GM21717 (cell line): Measurements from ENCODE around the gene NT5C3B.
"Not testable (repeated sequence)": the region's sequence is repeated elsewhere in the genome, so short reads cannot be mapped to it uniquely, and the experiment has no call there.

Experiments used
- ATAC-seq: cut with Tn5 transposase; IDR thresholded peaks from one replicate; pipeline ENCODE4 v1.9.1; 2021; ENCODE audit warnings: mild to moderate bottlenecking, moderate library complexity; ENCODE audit not compliant: unreplicated experiment

NT5C3B gene

DNA sequence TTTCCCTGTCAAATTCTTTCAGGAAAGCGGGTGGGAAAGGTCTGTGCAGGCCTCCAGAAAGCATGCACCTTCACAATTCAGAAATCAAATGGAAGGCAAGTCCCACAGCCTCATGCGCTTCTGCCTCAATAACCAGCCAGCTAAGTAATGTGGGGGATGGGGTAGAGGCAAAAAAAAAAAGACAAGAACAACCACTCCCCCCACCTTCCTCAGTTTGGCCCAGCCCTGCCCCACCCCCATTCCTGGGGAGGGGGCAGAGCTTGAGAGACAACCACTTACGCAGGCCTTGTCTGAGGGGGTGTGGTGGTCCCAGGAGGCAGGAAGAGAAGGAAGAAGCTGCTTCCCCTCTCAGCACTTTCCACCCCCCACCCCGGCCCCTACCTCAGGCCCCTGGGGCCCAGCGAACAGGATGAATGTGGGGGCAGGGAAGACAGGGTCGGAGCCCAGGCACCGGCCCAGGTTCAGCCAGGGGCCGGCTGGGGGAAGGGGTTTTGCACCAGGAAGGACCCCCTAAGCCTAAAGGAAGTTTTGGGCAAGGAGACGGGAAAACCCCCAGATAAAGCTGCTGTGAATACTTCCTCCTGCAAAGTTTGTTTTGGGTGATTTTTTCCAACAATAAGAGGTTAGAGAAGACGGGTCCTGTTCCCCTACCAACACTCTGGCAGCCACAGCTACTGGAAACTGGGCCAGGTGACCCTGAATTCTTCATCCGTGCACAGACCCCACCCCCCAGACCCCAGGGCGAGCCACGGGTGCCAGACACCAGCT, 50.8 kb downstream of the NT5C3B start:
- no peak for ATAC-seq

DNA sequence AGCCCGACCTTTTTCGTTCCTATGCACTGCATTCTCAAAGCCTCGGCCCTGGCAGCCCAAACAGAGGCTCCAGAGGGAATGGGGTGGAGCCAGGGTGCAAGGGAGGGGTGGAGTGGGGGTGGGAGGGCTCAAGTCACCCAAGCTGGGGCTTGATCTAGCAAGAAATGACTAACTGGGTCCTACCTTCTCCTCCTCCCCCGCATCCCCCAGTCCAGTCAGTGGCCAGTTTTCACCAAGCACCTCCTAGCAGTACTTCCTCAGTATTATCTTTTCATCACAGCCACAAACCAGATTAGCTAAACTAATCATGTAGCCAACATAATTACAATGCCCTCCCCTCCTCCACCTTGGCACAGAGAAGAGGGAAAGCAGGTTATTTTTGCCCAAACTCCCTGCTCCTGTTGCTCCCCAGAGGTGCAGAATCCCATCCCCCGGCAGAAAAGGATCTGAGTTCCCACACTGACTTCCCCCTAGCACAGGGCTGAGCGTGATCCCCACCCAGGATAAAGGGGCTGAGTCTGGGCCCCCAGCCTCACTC, 51.8 kb downstream of the NT5C3B start:
- ATAC-seq: no peak

GRCh38 chr17:41782142-41782541, 53.9 kb downstream of the NT5C3B start:
- no peak for ATAC-seq

GRCh38 chr17:41781404-41782110, 54.5 kb downstream of the NT5C3B start:
- ATAC-seq: no peak

DNA sequence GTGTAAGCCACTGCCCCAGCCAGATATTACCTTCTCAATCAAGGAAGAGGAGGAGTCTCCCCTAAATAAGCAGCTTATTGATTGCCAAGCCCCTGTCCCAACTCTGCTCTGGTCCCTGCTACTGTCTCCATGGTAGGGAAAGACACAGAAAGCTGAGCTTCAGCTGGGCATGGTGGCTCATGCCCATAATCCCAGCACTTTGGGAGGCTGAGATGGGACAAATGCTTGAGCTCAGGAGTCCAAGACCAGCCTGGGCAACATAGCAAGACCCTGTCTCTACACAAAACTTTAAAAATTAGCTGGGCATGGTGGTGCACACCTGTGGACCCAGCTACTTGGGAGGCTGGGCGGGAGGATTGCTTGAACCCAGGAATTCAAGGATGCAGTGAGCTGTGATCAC, 56.1 kb downstream of the NT5C3B start:
- no peak for ATAC-seq

GRCh38 chr17:41777574-41778188, 58.4 kb downstream of the NT5C3B start:
- ATAC-seq: no peak

- no peak for ATAC-seq
These were observed 58.9 kb downstream of the NT5C3B start for GRCh38 chr17:41777157-41777573.

DNA sequence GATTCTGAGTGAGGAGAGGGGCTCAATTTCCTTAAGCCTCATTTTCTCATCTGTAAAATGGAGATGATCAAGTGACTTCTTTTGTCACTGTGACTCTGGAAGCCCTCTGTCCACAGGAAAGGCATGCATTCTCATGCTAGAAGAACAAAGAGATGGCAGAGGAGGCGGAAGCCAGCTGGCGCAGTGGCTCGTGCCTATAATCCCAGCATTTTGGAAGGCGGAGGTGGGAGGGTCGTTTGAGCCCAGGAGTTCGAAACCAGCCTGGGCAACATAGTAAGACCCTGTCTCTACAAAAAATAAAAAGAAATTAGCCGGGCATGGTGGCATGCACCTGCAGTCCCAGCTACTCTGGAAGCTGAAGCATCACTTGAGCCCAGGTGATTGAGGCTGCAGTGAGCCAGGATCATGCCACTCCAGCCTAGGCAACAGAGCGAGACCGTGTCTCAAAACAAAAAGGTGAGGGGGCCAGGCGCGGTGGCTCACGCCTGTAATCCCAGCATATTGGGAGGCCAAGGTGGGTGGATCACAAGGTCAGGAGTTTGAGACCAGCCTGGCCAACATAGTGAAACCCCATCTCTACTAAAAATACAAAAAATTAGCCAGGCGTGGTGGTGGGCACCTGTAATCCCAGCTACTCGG, 59.7 kb downstream of the NT5C3B start:
- ATAC-seq: not testable (repeated sequence)

DNA sequence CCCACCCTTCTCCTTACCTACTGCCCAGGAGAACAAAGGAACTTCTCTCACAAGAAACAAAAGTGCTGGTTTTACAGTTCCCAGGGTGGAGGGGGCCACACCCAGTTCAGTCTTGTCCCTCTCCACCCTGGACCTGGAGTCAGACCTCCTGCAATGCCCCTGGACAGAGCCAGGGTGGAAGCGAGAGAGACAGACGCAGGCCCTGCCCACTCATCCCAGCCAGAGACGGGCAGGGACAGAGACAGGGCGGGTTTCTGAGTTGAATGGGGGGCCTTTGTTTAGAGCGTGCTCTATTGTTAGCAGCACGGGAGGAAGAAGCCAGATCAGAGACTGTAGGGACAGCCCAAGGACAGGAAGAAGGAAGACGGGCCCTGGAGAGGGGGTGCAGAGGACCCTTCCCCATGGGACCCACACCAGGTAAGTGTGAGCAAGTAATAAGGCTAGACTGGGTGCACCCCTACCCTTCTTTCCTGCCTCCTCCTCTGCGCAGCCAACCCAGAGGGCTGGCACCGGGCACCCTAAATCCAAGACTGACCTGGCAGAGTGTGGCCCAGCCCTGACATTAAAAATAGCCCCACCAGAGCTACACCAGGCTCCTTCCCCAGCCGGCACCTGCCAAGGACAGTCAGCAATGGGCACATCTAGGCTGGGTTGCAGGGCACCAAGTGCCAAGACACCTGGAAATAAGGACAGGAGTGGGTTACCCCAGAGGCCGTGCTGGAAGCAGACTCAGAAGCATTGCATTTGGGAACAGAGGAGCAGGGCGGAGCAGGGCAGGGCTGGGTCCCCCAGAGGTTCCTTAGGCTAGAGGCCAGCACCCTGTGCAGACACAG, 60.4 kb downstream of the NT5C3B start:
- no peak for ATAC-seq
